GM12878 (cell line): ENCODE results near the gene TRIP4. TPM values are rescaled to one million over a fixed set of nuclear protein-coding genes. Genes with fewer than 3 reads are reported as not detected.

Experiments
- ATAC-seq: fragments of 200-7000 bp; cut with Tn5 transposase; 3 replicates; pipeline ENCODE4 v1.9.1; 2020; ENCODE audit warnings: mild to moderate bottlenecking, moderate library complexity
- BruUV-seq: library from RNA; stranded (reverse); fragments of 400-500 nt; replicated peaks from 2 replicates; lab custom pipeline; 2021; lab: Mats Ljungman, UMichigan
- CTCF ChIA-PET: fragments of 300-600 bp; sonication (Branson Sonifier 250); formaldehyde crosslinking; extraction: SDS; loops from one replicate; lab custom pipeline; 2021; ENCODE audit warnings: inconsistent platforms; lab: Yijun Ruan, JAX
- POLR2A ChIA-PET: fragments of 350-600 bp; formaldehyde crosslinking; extraction: SDS; loops from one replicate; lab custom pipeline; 2021; ENCODE audit warnings: inconsistent platforms; lab: Charles Lee
- RAD21 ChIA-PET: fragments of 300-600 bp; sonication (Branson Sonifier 250); formaldehyde crosslinking; loops from one replicate; lab custom pipeline; 2023; ENCODE audit warnings: antibody characterized with exemption; ENCODE audit not compliant: unreplicated experiment; lab: Charles Lee
- SMC1A ChIA-PET: fragments of 300-600 bp; sonication (Branson Sonifier 250); formaldehyde crosslinking; loops from one replicate; lab custom pipeline; 2023; ENCODE audit not compliant: unreplicated experiment, uncharacterized antibody; lab: Charles Lee
- DNase-seq: peaks from one replicate; pipeline ENCODE4 v3.0.0-alpha.2; 2011; ENCODE audit warnings: low read depth, low spot score
- FAIRE-seq: peaks from 3 replicates; lab custom pipeline; 2011; peaks lifted over from hg19 to GRCh38; lab: Jason Lieb, UNC
- H2AFZ ChIP-seq: 2 replicates; pipeline ENCODE4 v1.6.0; 2011; ENCODE audit warnings: low read depth, low read length, control low read depth; ENCODE audit not compliant: control insufficient read depth
- H3K27ac ChIP-seq: 2 replicates; pipeline ENCODE4 v1.5.1; 2011; ENCODE audit warnings: control low read depth; ENCODE audit not compliant: control insufficient read depth, insufficient read depth
- H3K27me3 ChIP-seq, 2 experiments: replicated peaks in 1 of 2; 2 replicates each; pipeline versions ENCODE4 v1.6.0 to v1.6.1; 2011; ENCODE audit warnings: low read length in 1 of 2; ENCODE audit not compliant: control insufficient read depth in 2 of 2, insufficient read depth in 2 of 2
- H3K36me3 ChIP-seq, 2 experiments: 2 replicates each; pipeline ENCODE4 v1.5.1; 2011; ENCODE audit warnings: low read length in 1 of 2; ENCODE audit not compliant: control insufficient read depth in 2 of 2, insufficient read depth in 2 of 2
- H3K4me1 ChIP-seq: 2 replicates; pipeline ENCODE4 v1.6.1; 2011; ENCODE audit warnings: mild to moderate bottlenecking, low read length, moderate library complexity, mixed read lengths; ENCODE audit not compliant: control insufficient read depth, insufficient read depth
- H3K4me2 ChIP-seq: 2 replicates; pipeline ENCODE4 v1.6.0; 2011; ENCODE audit warnings: control low read depth; ENCODE audit not compliant: control insufficient read depth, insufficient read depth
- H3K4me3 ChIP-seq: fragments of 200-600 bp; sonication (generic); 2 replicates; pipeline ENCODE4 v1.5.1; 2016
- H3K79me2 ChIP-seq: 2 replicates; pipeline ENCODE4 v1.6.0; 2011; ENCODE audit warnings: low read length; ENCODE audit not compliant: control insufficient read depth, insufficient read depth
- H3K9ac ChIP-seq: 2 replicates; pipeline ENCODE4 v1.8.0; 2011; ENCODE audit warnings: low read length, control low read depth, mixed read lengths; ENCODE audit not compliant: control insufficient read depth, insufficient read depth
- H3K9me3 ChIP-seq: replicated peaks from 3 replicates; pipeline ENCODE4 v1.5.1; 2011; ENCODE audit warnings: mild to moderate bottlenecking, low read length; ENCODE audit not compliant: control insufficient read depth, insufficient read depth
- H4K20me1 ChIP-seq: 2 replicates; pipeline ENCODE4 v1.6.0; 2011; ENCODE audit not compliant: control insufficient read depth, insufficient read depth
- BCL11A ChIP-seq: IDR thresholded peaks from 2 replicates; pipeline ENCODE4 v1.6.1; 2011; ENCODE audit warnings: low read depth, low read length
- EP300 ChIP-seq, 2 experiments: fragments of 150-350 bp in 1 of 2; IDR thresholded peaks; 2 replicates each; pipeline ENCODE4 v1.6.1; 2011 to 2012; ENCODE audit warnings: low read depth in 2 of 2, low read length in 2 of 2, borderline replicate concordance in 1 of 2, improper control_type of control experiment in 1 of 2, inconsistent platforms in 1 of 2; ENCODE audit not compliant: control insufficient read depth in 1 of 2
- NFIC ChIP-seq: IDR thresholded peaks from 2 replicates; pipeline ENCODE4 v1.6.1; 2012; ENCODE audit warnings: low read depth, mild to moderate bottlenecking, inconsistent platforms, low read length, moderate library complexity
- RBBP5 ChIP-seq: fragments of 200-600 bp; sonication (generic); conservative IDR thresholded peaks from 2 replicates; pipeline ENCODE4 v1.6.1; 2016
- SIN3A ChIP-seq: IDR thresholded peaks from 2 replicates; pipeline ENCODE4 v1.6.1; 2012; ENCODE audit warnings: low read depth, low read length, improper control_type of control experiment
- TAF1 ChIP-seq: IDR thresholded peaks from 2 replicates; pipeline ENCODE4 v1.6.1; 2011; ENCODE audit warnings: mild to moderate bottlenecking, low read depth, low read length, borderline replicate concordance
- TCF12 ChIP-seq: IDR thresholded peaks from 2 replicates; pipeline ENCODE4 v1.6.1; 2011; ENCODE audit warnings: low read depth, mild to moderate bottlenecking, low read length
- ZNF24 ChIP-seq: fragments of 450-650 bp; IDR thresholded peaks from 2 replicates; pipeline ENCODE4 v1.6.1; 2017; ENCODE audit warnings: antibody characterized with exemption, mild to moderate bottlenecking
- WGBS: methylation state at CpG from one replicate; pipeline ENCODE4 v1.1.6; 2016; ENCODE audit warnings: low lambda C conversion rate; ENCODE audit not compliant: insufficient replicate concordance, insufficient coverage; ENCODE audit errors: missing lambda C conversion rate; 5-methylcytosine and 5-hydroxymethylcytosine counted together
- in situ Hi-C: fragments of 300-500 bp; cut with MboI; formaldehyde crosslinking; loops from 9 replicates; pipeline ENCODE4 v1.14.3; 2018; ENCODE audit warnings: mixed read lengths
- intact Hi-C: fragments of 100-400 bp; cut with micrococcal nuclease; formaldehyde crosslinking; loops from one replicate; pipeline ENCODE4 v1.14.2; 2022; ENCODE audit not compliant: unreplicated experiment
- polyA plus RNA-seq, 11 experiments: library from polyadenylated mRNA; depleted of rRNA in 4 of 11; unstranded in 6 of 11; stranded (reverse) in 5 of 11; fragments of >200 nt; fragmentation: Nextera tagmentation in 4 of 11; fragmentation: Illumina TruSeq in 1 of 11; extraction: Ambion mirVana in 4 of 11; extraction: Trizol in 1 of 11; gene quantifications; 1 replicate in 1 of 11; 2 replicates in 10 of 11; pipeline versions ENCODE4 v1.2.1 to v1.2.3, GENCODE V29; 2011 to 2016; ENCODE audit warnings: inconsistent platforms in 2 of 11, missing spikeins in 2 of 11, low read depth in 1 of 11
- total RNA-seq, 4 experiments: library from RNA; depleted of rRNA in 3 of 4; stranded (reverse); fragments of >200 nt in 3 of 4; fragmentation: Illumina TruSeq in 1 of 4; extraction: Trizol in 1 of 4; gene quantifications; 2 replicates each; pipeline versions ENCODE4 v1.2.1 to v1.2.3, GENCODE V29; 2013 to 2021
- TF ChIP-seq, protein P1 (sequence below): IDR thresholded peaks from 2 replicates; pipeline ENCODE4 v1.6.1; 2011; ENCODE audit warnings: borderline replicate concordance, low read depth, mild to moderate bottlenecking, moderate library complexity, mixed read lengths, low read length; ENCODE audit not compliant: insufficient read depth; ENCODE audit errors: extremely low read length
- TF ChIP-seq, protein P2 (sequence below): IDR thresholded peaks from 2 replicates; pipeline ENCODE4 v1.6.1; 2011; ENCODE audit warnings: low read depth, low read length, improper control_type of control experiment, borderline replicate concordance
- TF ChIP-seq, protein P3 (sequence below): fragments of 150-350 bp; IDR thresholded peaks from 2 replicates; pipeline ENCODE4 v1.6.1; 2014; ENCODE audit warnings: mild to moderate bottlenecking, low read depth, low read length
- TF ChIP-seq, protein P4 (sequence below): IDR thresholded peaks from 2 replicates; pipeline ENCODE4 v1.6.1; 2012; ENCODE audit warnings: mild to moderate bottlenecking, low read depth, low read length

Gene TRIP4
- total and polyA plus RNA-seq, 10 of the 15 experiments (the other 5 are each of a cell fraction or from before 2014, with no cell fraction given) = 6.4 to 24.5 (median 20.0) TPM

DNA sequence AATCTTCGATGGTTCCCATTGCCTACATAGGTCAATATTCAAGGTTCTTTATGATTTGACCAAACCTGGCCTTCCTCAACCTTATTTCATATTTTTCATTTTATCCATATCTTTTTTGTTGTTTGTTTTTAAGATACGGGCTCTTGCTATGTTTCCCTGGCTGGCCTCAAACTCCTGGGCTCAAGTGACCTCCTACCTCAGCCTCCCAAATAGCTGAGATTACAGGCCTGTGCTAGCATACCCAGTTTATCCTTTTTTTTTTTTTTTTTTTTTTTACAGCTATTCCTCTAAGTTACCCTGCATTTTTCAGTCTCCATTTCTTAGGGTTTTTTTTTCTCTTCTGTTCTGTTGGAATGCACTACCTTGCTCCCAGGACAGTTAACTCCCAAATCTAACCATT lies 87.2 kb downstream of the TRIP4 start:
- no peaks in the 10 kb centered on the region for H3K27me3 ChIP-seq
- TF ChIP-seq, protein P1, sequence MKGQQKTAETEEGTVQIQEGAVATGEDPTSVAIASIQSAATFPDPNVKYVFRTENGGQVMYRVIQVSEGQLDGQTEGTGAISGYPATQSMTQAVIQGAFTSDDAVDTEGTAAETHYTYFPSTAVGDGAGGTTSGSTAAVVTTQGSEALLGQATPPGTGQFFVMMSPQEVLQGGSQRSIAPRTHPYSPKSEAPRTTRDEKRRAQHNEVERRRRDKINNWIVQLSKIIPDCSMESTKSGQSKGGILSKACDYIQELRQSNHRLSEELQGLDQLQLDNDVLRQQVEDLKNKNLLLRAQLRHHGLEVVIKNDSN = no peak
- TF ChIP-seq ZNF24 (no peak), SIN3A (no peak), TCF12 (no peak), BCL11A (no peak), TAF1 (no peak), EP300 (IDR thresholded peaks at IDR 0.05; ENCODE audit: borderline replicate concordance in 1 of 2, control insufficient read depth in 1 of 2, low read depth in 2 of 2, low read length in 2 of 2) (no peak), RBBP5 (no peak), NFIC (no peak)
- TF ChIP-seq, protein P2, sequence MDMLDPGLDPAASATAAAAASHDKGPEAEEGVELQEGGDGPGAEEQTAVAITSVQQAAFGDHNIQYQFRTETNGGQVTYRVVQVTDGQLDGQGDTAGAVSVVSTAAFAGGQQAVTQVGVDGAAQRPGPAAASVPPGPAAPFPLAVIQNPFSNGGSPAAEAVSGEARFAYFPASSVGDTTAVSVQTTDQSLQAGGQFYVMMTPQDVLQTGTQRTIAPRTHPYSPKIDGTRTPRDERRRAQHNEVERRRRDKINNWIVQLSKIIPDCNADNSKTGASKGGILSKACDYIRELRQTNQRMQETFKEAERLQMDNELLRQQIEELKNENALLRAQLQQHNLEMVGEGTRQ = no peak
- TF ChIP-seq, protein P3, sequence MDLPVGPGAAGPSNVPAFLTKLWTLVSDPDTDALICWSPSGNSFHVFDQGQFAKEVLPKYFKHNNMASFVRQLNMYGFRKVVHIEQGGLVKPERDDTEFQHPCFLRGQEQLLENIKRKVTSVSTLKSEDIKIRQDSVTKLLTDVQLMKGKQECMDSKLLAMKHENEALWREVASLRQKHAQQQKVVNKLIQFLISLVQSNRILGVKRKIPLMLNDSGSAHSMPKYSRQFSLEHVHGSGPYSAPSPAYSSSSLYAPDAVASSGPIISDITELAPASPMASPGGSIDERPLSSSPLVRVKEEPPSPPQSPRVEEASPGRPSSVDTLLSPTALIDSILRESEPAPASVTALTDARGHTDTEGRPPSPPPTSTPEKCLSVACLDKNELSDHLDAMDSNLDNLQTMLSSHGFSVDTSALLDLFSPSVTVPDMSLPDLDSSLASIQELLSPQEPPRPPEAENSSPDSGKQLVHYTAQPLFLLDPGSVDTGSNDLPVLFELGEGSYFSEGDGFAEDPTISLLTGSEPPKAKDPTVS = no peak
- TF ChIP-seq, protein P4, sequence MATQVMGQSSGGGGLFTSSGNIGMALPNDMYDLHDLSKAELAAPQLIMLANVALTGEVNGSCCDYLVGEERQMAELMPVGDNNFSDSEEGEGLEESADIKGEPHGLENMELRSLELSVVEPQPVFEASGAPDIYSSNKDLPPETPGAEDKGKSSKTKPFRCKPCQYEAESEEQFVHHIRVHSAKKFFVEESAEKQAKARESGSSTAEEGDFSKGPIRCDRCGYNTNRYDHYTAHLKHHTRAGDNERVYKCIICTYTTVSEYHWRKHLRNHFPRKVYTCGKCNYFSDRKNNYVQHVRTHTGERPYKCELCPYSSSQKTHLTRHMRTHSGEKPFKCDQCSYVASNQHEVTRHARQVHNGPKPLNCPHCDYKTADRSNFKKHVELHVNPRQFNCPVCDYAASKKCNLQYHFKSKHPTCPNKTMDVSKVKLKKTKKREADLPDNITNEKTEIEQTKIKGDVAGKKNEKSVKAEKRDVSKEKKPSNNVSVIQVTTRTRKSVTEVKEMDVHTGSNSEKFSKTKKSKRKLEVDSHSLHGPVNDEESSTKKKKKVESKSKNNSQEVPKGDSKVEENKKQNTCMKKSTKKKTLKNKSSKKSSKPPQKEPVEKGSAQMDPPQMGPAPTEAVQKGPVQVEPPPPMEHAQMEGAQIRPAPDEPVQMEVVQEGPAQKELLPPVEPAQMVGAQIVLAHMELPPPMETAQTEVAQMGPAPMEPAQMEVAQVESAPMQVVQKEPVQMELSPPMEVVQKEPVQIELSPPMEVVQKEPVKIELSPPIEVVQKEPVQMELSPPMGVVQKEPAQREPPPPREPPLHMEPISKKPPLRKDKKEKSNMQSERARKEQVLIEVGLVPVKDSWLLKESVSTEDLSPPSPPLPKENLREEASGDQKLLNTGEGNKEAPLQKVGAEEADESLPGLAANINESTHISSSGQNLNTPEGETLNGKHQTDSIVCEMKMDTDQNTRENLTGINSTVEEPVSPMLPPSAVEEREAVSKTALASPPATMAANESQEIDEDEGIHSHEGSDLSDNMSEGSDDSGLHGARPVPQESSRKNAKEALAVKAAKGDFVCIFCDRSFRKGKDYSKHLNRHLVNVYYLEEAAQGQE = no peak
- no peak overlapping the region for H2AFZ ChIP-seq
- ChIA-PET CTCF (no interaction called here), SMC1A (no interaction called here), POLR2A (interaction anchor here (0.6 kb wide), 2 partner anchors 9 to 47 kb away, joined by 4 read pairs; no protein-coding TSS in a partner anchor), RAD21 (interaction anchor here (1.0 kb wide), 1 partner anchor 11 kb away, joined by 3 read pairs; no protein-coding TSS in a partner anchor)
- H3K36me3 ChIP-seq = peaks cover 0 to 8% of the 10 kb centered on the region in 2 experiments; a peak in 3 of 4 replicates
- in situ Hi-C loops = no loop called here
- intact Hi-C loops = no loop called here
- no peak overlapping the region for H3K27ac ChIP-seq
- H3K4me3 ChIP-seq = no peak overlapping the region
- WGBS = 95% methylated on average over 2 of the region's 2 CpGs
- ATAC-seq (no peak), FAIRE-seq (no peak), DNase-seq (no peak)
- no peak overlapping the region for H3K4me2 ChIP-seq
- H4K20me1 ChIP-seq = no peaks in the 10 kb centered on the region
- H3K9me3 ChIP-seq = no peaks in the 10 kb centered on the region
- no peak overlapping the region for H3K9ac ChIP-seq
- H3K79me2 ChIP-seq = peaks cover 36% of the 10 kb centered on the region
- no TSS peak for BruUV-seq
- no peaks in the 10 kb centered on the region; the same call in 1 of the 2 replicates for H3K4me1 ChIP-seq
